ENCODE data around the gene GUCA1C.

The GUCA1C gene, protein sequence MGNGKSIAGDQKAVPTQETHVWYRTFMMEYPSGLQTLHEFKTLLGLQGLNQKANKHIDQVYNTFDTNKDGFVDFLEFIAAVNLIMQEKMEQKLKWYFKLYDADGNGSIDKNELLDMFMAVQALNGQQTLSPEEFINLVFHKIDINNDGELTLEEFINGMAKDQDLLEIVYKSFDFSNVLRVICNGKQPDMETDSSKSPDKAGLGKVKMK

DNA sequence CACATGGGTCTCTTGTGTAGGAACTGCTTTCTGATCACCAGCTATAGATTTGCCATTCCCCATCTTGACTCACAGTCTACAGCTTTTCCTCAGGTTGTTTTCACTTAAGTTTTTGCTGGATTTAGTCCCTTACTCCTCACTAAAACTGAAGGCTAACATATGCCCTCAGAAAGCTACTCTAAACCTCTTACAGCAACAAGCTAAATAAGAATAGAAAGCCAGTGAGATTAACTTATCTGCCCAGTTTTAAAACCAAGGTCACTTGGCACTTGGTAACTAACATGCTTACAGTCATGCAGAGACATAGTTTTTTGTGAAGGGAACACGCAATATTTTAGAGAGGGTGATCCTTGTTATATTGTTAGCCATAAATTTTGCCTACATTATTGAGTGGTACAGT is at the start of gene GUCA1C:
GUCA1C (minus strand) TSS at position 180 of the 400 bp plus-strand sequence; CDS start at position 63, 117 bp downstream.
- no peak for DNase-seq (ENCODE audit: low spot score)

GRCh38 chr3:108998436-108998835 is 44.8 kb upstream of the GUCA1C start:
- DNase-seq (ENCODE audit: low spot score), result no peak

DNA sequence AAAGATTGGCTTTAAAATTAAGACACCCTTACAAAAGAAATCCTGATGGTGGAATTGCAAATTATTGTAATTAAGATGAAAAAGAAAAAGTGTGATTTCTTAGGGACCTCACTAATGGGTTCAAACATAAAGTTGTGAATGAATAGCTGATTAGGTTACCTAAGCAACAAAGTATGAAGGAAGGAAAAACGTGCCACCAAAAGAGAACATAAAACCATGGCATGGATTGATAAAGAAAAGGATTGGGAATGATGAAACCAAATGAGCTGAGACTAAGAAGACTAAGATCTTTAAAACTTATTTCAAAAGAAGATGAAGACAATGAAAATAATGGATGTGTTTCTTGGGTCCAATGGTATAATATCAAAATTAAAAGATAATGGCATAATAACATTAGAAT is 32.2 kb upstream of the GUCA1C start:
- no peak for DNase-seq (ENCODE audit: low spot score)

DNA sequence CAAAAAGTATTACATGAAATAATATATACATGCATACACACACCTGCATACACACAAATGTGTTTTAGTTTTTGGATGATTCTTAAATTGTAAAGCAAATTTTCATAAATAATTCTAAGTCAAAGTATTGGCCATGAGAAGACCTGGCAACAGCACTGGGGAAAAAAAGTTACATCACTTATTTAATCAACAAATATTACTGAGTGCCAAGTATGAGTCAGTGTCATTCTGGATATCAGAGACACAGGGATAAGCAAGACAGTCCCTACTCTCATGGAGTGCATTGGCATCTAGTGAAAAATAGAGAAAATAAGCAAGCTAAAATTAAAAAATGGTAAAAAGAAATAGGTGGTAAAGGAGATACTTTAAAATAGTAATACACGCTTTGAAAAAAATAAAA is 29.4 kb upstream of the GUCA1C start:
- DNase-seq (ENCODE audit: low spot score), result no peak

- no peak for DNase-seq (ENCODE audit: low spot score)
Observed at GRCh38 chr3:108976058-108976457, 22.4 kb upstream of the GUCA1C start.

- DNase-seq (ENCODE audit: low spot score), result no peak
Observed at GRCh38 chr3:108973019-108973418, 19.3 kb upstream of the GUCA1C start.

- no peak for DNase-seq (ENCODE audit: low spot score)
Observed at GRCh38 chr3:108972482-108972881, 18.8 kb upstream of the GUCA1C start.

- no peak for DNase-seq (ENCODE audit: low spot score)
Observed at GRCh38 chr3:108970561-108970960, 16.9 kb upstream of the GUCA1C start.

GRCh38 chr3:108966773-108967172 is 13.1 kb upstream of the GUCA1C start:
- DNase-seq (ENCODE audit: low spot score), result no peak

DNA sequence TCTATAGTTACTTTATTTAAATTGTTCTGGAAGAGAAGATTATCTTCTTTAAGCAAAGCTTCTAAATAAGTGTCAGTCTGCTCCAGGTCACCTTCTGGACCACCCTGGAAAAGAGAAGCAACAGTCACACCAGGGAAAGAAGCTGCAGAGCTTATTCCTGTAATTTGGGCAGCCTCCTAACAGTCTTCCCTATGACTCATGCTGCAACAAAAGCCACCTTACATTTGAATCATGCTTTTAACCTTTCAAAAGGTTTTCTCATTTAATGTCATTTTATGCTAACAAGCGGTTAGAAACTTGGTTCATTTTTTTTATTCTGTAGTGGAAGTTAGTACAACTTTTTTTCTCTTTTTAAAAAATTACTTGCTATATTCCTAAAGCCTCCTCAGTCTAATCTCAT is 5.3 kb upstream of the GUCA1C start:
- DNase-seq (ENCODE audit: low spot score), result no peak

- DNase-seq (ENCODE audit: low spot score), result no peak
Observed at GRCh38 chr3:108953210-108953609, 469 bp downstream of the GUCA1C start.

DNA sequence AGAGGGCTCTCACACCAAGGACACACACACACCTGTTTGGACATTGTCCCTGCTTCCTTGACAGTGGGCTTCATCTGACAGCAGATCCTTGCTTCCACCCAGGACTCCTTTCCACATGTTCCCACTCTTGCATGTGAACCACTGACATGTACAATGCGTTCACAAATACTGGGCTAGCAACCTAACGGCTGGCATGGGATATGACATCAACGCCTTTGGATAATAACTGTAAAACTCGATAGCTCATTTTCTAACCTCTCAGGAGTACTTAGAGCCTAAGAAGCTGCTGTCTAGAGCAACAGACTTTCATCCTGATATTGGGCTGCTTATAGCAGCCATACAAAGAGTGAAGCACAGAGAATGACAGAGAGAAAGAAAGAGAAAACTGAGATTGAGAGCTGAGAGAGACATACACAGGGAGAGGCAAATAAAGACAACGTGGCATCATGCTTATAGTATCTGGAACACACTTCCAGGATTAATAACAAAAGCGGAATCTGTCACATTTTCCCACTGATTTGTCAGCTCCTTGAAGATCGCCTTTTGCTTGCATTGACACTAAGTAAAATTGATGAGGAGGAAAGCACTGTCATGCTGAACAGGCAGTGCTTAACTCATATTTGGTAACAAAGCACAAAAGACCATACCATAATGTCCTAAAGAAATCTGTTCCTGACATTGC is 1.7 kb downstream of the GUCA1C start:
- no peak for DNase-seq (ENCODE audit: low spot score)

DNA sequence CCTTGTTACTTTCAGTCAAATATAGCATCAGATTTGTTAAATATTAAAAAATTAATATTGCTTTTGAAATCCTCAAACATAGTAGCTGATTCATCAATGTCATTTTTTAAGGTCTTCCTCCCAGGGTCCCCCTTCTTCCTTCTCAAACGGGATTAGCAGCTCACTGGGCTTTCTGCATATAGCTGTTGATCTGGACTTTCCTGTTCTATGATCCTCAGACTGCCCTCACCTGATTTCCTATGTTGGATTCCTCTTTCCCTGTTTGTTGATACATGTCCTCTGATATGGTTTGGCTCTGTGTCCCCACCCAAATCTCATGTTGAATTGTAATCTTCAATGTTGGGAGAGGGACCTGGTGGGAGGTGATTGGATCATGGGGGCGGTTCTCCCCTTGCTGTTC is 5.8 kb downstream of the GUCA1C start:
- no peak for DNase-seq (ENCODE audit: low spot score)

DNA sequence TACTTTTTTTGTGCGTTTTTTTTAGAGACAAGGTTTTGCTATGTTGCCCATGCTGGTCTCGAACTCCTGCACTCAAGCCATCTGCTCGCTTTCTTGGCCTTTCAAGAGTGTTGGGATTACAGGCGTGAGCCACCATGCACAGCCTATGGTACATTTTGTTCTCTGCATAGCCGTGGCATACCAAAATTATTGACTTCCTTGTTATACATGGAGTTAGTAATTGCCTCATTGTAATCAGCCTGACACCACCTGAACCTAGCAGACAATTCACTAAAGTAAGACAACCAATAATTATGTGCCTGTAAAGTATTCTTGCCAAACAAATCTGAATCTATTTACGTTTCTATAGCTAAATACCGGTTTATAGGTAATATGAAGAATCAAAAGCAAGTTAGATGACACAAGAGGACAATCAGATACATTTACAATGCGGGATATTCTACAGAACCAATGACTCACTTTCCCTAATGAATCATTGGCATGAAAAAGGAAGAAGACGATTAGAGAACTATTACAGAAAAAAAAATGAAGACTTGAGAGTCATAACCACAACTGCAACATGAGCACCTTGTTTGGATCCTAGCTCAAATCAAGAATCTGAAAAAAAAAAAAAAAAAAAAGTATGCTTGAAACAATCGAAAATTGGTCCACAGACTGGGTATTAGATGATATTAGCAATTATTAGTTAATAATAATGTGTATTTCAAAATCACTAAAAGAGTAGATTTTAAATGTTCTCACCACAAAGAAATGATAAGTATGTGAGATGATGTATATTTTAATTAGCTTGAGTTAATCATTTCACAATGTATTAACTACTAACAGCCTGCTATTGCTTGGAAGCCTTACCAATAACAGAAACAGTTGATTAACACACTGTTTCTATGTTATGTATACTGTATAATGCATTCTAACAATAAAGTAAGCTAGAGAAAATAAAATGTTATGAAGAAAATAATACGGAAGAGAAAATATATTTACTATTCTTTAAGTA is 7.1 kb downstream of the GUCA1C start:
- DNase-seq (ENCODE audit: low spot score), result no peak

GRCh38 chr3:108940568-108941263 is 13.0 kb downstream of the GUCA1C start:
- no peak for DNase-seq (ENCODE audit: low spot score)

- DNase-seq (ENCODE audit: low spot score), result no peak
Observed at GRCh38 chr3:108940166-108940565, 13.5 kb downstream of the GUCA1C start.

DNA sequence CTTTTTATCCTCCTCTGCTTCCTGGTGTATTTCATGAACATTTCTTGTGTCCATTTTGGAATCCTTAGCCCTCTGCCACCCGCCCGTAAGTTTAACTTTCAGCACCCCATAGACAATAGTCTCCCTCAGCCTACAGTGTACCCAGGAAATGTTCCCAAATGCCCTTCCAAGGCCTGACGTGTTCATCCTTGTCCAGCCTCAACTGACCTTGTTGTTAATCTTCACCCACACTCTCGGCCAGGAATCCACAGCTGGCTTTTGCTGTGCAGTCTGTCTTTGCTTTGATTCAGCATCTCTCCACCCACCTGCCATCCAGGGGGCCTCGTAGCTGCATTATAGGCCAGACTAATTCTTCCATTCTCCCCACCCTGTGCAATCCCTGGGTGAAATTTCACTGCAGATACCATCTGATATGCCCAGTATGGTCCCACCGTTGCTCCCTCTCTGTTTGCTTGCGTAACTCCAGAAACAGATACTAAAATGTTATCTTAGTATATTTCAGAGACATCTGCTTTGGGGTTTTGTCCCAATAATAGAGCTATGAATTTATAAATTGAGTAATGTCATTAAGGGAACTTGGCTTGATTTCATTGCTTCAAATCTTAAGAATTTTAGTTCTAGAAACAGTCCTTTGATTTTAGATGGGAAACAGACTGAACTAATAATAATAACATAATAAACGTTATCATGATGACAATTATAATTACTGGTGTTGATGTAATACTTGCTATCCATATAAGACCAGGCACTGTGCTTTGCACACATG is 16.6 kb downstream of the GUCA1C start:
- no peak for DNase-seq (ENCODE audit: low spot score)

DNA sequence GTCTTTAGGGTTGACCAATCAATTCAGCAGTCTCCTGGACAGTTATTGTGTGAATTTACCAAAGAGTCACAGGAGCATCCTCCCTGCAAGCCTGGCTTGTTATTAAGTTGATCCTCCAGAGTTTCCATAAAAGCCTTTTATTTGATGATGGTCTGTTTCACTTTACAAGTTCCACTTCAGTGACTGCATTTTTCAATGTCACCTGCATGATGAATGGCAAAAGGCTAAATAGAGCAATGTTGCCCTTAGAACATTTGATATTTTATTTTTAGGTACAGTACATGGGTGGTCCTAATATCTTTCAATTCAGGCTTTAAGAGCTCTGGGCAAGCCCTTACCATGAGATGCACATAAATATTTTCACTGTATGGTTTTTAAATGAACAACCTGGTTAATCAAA is 22.6 kb downstream of the GUCA1C start:
- no peak for DNase-seq (ENCODE audit: low spot score)

- DNase-seq (ENCODE audit: low spot score), result no peak
Observed at GRCh38 chr3:108918866-108919265, 34.8 kb downstream of the GUCA1C start.

GRCh38 chr3:108914774-108915641 is 38.7 kb downstream of the GUCA1C start:
- DNase-seq (ENCODE audit: low spot score), result peak; percentile 74
